GM21447 (cell line): Measurements from ENCODE around the gene ST6GALNAC1.

Source experiments
- ATAC-seq: cut with Tn5 transposase; IDR thresholded peaks from one replicate; pipeline ENCODE4 v1.9.1; 2021; ENCODE audit not compliant: unreplicated experiment

The ST6GALNAC1 gene

DNA sequence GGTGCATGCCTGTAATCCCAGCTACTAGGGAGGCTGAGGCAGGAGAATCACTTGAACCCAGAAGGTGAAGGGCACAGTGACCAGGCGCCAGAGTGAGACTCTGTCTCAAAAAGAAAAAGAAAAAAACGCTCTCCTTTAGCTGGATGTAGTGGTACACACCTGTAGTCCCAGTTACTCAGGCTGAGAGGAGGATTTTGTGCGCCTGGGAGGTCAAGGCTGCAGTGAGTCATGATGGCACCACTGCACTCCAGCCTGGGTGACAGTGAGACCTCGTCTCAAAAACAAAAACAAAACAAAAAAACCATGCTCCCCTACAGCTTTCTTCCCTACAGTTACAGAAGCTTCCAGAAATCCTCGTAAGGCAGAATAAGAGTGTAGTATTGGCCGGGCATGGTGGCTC is 33.1 kb upstream of the ST6GALNAC1 start:
- no peak for ATAC-seq

- no peak for ATAC-seq
Observed at GRCh38 chr17:76675648-76676047, 32.1 kb upstream of the ST6GALNAC1 start.

GRCh38 chr17:76674600-76674999 is 31.0 kb upstream of the ST6GALNAC1 start:
- ATAC-seq, result no peak

DNA sequence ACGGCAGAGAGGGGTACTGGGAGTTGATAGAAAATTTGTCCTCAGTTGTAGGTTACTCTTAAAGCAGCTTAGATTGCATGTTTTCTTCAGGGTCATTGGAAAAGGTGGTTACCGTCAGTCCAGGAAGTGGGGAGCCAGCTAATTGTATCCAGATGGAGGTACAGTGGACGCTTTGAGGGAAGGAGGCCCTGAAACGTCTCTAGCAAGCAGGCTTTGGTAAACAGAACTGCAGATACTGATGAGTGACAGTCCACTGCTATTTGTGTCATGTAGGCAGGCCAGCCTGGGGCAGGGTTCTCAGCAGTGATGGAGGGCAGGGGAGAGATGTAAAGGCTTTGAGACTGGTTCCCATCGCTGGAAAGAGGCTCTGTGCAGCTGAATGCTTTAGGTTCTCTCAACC is 30.2 kb upstream of the ST6GALNAC1 start:
- no peak for ATAC-seq

DNA sequence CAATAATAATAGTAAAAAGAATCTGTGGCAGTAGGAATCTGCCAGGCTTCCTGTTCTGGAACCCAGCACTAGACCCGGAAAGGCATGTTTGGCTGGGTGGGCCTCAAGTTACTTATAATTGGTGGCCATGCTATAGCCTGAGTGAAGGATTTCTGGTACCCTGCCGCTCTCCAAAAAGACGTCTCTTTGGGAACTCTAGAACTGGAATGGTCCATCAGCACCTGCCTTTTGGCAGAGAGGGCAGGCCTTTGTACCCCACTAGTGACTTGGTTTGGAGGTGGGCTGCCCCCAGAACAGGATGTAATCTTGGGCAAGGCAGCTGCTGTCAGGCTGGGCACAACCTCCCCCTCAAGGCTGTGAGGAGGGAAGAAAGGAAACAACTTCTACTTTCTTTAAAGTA is 29.3 kb upstream of the ST6GALNAC1 start:
- no peak for ATAC-seq

DNA sequence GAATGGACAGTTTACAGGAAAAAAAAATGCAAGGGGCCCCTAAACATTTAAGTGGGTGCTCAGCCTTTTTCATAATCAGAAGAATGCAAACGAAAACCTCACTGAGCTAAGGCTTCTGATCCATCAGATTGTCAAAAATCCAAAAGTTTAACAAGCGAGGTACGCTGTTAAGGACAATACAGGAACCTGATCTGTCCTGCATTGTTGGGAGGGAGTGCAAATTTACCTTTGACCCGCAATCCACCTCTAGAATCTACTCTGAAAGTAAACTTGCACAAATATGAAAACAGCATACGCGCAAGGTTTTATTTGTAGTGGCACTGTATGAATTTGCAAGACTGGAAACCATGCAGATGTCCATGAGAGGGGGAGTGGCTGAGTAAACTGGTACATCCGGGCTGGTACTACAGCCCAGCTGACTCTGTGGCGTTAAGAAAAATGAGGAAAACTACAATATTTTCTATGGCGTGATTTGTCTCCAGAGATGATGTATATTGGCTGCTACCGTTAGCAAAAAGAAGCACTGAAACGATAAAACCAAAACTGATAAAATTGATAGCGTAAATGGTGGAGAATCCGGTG is 28.8 kb upstream of the ST6GALNAC1 start:
- ATAC-seq, result no peak

DNA sequence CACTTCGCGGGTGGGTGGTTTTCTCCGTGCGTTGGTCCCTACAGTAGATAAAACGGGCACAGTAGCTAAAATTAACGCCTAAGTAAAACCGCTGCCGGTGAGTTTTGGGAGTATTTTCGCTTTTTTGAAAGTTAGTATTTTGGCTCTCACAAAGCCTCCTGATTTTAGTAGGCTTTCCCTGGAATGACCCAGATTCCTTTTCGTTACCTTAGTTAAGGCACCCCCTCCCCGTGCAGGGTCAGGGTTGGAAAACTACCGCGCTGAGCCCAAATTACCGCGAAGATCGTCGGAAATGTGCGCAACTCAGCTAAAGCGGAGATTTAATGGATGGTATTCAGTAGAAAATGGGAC is 28.3 kb upstream of the ST6GALNAC1 start:
- no peak for ATAC-seq

DNA sequence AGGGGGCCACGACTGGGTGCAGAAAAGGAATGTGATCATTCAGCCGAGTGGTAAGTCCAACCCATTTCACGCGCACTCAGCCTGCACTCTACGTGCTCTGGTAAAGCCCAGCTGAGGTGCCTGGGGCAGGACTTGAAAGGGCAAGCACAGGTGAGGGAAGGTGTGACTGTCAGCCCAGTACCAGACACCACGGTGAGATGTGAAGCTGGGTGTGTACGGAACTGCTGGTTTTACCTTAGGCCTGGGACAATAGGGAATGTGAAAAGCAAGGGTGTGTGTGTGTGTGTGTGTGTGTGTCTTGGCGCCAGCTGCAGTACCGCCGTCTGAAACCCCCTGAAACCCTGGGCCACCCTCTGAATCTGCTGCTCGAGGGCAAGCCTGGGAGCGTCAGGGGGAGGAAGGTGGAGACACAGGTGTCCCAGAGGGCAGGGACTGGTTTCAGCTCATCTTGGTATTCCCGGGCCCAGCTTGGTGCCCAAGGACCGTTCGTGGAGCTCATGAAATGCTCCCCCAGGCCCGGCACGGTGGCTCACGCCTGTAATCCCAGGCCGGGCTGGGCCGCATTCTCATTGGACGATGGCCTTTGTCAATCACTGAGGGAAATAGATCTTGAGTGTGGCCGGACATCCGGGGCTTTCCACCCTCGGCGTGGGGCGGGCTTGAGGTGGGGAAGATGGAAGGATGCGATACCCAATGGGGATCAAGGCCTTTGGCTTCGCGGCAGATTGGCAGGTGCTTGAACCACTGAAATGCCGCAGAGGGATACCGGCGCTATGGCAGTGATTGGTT is 27.8 kb upstream of the ST6GALNAC1 start:
- ATAC-seq, result peak; percentile 97

DNA sequence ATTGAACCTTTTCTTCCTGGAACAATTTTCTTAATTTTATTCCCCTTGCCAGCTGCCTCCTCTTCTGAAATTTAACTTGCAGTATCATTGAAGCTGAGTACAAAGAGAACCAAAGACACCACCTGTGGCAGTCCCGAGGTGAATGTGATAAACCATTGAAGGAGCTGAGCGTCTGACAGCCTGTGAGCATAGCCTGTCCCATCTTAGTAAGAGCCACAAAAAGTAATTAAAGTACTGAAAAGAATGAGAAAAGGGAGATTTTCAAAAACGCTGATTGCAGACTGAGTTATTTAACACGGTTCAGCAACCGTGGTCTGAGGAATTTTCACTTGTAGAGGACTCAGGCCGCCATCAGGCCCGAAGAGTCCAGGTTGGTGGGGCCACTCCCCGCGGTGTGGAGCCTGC is 27.2 kb upstream of the ST6GALNAC1 start:
- no peak for ATAC-seq

- no peak for ATAC-seq
Observed at GRCh38 chr17:76670020-76670717, 26.6 kb upstream of the ST6GALNAC1 start.

DNA sequence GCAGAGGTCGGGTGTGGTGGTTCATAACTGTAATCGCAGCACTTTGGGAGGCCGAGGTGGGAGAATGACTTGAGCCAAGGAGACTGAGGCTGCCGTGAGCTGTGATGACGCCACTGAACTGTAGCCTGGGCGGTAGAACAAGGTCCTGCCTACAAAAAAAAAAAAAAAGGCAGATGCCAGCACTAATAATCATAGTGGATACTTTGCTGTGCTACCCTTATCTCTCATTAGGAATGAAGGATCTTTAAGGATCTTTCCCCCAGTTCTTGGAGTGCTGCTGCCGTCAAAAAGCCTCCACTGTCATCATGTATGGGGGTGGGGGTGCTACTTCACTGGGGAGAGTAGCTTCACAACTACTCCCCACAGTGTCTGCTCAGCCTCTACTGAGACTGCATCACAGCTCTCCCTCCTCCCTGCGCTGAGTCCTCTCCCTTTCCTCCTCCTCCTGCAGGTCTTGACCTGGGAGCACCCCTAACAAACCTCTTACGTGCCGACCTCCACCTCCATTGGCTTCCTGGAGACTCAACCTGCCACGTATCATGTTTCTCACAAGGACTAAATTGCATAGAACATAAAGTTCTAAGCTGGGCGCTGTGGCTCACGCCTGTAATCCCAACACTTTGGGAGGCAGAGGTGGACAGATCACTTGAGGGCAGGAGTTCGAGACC is 24.4 kb upstream of the ST6GALNAC1 start:
- ATAC-seq, result no peak

- ATAC-seq, result no peak
Observed at GRCh38 chr17:76667491-76667755, 23.9 kb upstream of the ST6GALNAC1 start.

- ATAC-seq, result no peak
Observed at GRCh38 chr17:76660656-76661042, 17.1 kb upstream of the ST6GALNAC1 start.

DNA sequence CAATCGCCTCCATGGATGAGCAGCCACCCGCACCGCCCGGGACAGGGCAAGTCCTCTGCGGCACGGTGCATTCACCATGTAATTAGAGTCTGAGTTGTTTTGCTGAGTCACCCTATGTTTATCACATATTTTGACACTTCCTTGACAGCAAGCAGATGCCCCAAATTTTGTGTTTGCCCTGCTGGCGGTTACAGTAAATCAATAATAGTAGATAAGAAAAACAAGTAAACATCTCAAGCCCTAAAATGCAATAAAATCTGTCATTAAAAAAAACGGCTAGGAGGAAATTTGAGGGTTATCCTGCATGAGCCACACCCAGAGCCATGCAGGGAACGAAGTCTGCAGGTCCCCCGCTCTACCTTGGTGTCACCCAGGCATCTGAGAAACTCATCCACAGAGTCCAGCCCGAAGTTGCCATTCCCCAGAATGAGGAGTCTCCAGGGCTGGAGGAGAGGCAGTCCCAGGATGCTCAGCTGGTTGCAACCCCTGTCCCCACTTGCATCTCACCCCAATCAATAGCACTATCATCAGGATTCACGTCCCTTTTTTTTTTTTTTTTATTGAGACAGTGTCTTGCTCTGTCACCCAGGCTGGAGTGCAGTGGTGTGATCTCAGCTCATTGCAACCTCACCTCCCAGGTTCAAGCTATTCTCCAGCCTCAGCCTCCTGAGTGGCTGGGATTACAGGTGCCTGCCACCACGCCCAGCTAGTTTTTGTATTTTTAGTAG is 16.5 kb upstream of the ST6GALNAC1 start:
- ATAC-seq, result no peak

DNA sequence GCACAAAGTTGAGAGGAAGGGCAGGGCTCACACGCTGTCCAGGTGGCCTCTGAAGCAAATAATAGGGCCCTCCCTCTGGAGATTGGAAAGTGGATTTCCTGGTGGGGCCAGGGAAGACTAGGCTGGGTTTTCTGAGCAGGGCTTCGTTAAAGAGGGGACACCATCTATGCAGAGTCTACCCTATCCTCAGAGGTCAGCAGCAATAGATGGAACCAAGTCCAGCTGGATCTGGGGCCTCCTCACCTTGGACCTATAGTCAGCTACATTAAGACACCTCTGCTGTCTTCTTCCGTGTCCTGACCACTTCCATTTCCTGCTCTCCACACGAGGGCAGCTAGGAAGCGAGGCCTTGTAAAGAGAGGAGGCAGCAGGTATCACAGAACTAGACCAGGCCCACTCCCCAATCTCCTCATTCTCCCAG is 14.7 kb upstream of the ST6GALNAC1 start:
- ATAC-seq, result no peak

DNA sequence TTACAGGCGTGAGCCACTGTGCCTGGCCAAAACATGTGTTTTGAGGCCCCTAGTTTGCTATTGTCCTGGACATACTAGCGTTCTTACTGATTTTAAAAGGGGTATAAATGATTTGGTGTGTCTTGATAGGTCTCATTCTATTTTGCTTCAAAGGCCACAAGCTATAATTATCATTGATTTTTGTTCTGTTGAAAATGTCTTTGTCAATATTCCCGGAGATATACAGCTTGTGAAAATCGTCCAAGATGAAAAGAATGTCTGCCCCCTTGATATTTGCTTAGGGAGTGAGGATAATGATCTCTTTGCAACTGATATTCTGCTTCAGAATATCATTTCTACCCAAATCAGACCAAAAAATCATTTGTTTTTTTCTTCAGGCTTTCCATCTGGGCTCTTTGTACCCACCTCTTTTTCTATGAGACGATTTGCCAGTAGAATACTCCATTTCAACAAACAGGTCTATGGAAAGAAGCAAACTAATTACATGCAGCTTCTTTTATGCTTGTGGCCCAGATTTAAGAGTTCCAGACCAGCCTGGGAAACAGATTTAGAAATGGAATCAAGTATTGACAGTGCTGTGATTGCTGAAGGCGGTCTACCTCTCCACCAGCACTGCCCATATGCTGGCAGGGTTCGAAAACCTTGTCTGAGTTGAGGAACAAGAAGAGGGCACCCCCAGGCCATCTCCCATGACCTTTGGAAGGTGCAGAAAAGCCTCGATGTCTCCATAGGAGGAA is 14.1 kb upstream of the ST6GALNAC1 start:
- no peak for ATAC-seq

GRCh38 chr17:76654408-76654807 is 10.9 kb upstream of the ST6GALNAC1 start:
- no peak for ATAC-seq

DNA sequence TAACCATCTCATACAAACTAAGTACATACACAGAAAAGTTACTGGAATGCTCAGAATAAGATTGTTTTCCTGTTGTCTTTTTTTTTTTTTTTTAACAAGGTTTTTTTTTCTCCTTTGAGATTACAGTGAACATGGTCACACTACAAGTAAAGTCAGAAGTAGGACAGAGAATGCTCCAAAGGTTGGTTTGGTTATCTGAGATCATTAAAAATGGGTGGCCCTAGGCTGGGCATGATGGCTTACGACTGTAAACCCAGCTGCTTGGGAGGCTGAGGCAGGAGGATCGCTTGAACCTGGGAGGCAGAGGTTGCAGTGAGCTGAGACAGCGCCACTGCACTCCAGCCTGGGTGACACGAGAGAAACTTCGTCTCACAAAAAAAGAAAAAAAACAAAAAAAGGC is 6.9 kb upstream of the ST6GALNAC1 start:
- ATAC-seq, result no peak

- ATAC-seq, result no peak
Observed at GRCh38 chr17:76646712-76647111, 3.2 kb upstream of the ST6GALNAC1 start.

DNA sequence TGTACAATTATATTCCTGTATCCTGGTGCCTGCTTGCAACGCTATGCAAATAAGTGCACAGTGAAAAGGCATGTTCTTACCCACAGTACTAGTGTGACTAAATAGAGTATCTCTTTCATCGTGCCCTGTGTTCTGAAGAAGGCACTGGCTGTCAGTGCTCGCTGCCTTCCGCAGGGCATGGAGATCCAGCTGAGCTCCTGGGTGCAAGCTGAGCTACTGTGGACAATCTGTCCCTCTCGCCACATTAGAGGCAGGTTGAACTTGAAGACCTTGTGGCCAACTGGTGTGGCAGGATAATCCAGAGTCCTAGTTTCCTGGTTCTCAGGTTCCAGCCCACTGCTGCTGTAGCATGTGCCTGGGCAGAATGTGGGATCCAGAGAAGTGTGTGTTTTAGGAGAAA is 1.9 kb upstream of the ST6GALNAC1 start:
- ATAC-seq, result no peak

- no peak for ATAC-seq
Observed at GRCh38 chr17:76644995-76645394, 1.4 kb upstream of the ST6GALNAC1 start.
